ENCODE results near the gene LDLRAP1.

Gene LDLRAP1

GRCh38 chr1:25524568-25525360 is 18.6 kb upstream of the LDLRAP1 start:
- DNase-seq = no peak

- DNase-seq = no peak
Measured at GRCh38 chr1:25525361-25525688, 18.1 kb upstream of the LDLRAP1 start.

GRCh38 chr1:25526753-25527152 is 16.7 kb upstream of the LDLRAP1 start:
- no peak for DNase-seq

DNA sequence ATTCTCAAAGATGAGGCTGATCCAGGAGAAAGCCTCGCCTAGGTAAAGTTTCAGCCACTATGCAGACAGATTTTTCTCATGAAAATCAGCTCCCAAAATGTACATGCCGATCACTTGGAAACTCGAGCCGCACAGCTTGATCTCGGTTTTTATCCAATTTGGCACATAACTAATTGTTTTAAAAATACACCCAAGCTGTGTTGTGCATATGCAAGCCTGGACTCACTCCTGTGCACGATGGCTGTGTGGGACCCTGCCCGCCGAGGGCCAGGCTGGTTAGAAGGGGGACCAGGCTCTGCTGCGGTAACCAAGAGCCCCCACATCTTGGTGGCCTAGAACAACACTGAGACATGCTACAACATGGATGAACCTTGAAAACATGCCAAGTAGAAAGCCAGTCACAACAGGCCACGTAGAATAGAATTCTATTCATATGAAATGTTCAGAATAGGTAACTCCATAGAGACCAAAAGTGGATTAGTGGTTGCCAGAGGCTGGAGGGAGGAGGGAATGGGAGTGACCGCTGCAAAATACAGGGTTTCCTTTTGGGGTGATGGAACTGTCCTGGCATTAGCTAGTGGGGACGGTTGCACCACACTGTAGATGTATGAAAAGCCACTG is 16.1 kb upstream of the LDLRAP1 start:
- no peak for DNase-seq

DNA sequence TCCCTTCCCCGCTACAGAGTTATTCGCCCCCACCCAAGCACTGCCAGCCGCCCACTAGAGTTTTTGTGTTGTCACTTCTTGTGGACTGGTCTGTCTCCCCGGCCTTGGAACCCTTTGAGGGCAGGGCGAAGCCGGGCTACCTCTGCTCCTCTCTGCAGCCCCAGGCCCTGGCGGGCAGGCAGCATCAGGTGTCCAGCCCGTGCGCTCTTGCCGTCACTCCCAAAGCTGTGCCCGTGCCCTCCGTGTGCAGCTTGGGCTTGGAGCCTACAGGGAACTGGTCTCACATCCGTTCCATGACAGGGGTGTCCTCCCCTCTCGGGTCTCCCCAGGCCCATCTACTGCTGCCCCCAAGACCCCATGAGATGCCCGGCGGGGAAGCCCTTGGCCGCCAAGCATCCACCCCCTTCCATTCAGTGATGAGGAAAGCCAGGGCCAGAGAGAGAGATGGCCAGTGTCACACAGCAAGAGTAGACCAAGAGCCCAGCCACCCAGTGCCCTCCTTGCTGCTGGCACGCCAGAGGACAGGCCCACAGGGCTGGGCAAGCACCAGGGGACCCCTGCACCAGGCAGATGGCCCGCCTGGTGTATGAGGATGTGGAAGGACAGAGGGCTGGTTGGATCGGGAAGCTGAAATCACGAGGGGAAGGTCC is 15.3 kb upstream of the LDLRAP1 start:
- no peak for DNase-seq

DNA sequence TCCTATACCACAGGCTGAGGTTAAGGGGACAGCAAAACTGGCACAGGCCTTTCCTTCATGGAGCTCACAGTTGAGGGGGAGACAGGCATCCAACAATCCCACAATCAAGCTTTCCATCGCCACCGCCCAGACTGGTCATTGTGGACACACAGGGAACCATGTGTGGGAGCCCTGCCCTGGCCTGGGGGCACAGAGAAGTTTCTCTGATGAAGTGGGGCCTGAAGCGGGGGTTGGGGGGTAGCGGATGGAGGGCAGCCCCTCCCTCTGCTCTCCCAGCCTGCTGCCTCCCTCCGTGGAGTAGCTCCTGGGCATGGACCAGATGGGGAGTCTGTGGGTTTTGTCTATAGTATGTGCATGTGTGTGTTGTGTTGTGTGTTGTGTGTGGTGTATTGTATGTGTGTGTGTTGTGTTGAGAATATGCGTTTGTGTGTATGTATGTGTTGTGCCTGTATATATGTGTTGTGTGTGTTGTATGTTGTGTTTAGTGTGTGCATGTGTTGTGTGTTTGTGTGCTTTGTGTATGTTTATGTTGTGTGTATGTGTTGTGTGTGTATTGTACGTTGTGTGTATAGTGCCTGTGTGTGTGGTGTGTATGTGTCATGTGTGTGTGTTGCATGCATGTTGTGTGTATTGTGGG is 14.4 kb upstream of the LDLRAP1 start:
- DNase-seq = no peak

GRCh38 chr1:25529518-25530185 is 13.8 kb upstream of the LDLRAP1 start:
- DNase-seq = peak; percentile 40

DNA sequence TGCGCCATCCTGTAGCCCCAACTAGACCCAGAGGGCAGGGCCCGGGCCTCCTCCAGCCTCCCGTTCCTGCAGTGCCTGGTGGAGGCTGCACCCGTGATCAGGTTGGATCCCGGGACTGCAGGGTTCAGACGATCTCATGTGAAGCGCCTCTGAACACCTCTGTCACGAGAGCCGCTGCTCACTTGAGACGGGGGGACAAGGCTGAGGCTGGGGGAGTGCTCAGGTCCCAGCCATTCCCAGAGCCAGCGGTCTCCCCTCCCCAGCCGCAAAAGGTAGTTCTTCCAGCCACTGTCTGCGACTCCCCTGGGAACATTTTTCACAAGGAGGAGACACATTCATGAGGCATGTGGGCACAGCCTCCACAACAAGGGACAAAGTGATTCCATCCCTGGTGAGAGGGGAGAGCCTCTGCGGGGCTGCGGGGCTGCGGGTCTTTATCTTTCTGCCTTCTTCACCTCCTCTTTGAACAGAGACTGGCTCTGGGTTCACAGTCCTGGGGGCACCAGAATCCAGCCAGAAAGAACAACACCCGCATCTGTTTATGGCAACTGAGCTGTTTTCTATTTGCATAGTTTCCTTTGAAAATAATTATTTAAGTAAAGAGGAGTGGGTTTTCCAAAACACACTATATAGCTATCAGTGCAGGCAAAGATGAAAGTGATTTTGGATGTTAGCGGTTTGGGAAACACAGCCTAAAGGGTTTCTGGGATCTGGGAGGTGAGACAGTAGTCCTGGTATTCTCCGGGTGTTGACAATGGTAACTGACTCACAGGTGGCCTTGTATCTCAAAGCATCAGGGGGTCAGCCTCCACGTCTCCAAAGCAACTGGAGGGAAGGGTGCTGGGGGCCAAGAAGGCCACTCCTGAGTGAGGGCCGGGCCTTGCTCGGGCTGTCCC is 13.0 kb upstream of the LDLRAP1 start:
- no peak for DNase-seq

- DNase-seq = no peak
Measured at GRCh38 chr1:25531082-25531461, 12.3 kb upstream of the LDLRAP1 start.

- DNase-seq = no peak
Measured at GRCh38 chr1:25532970-25533369, 10.4 kb upstream of the LDLRAP1 start.

- no peak for DNase-seq
Measured at GRCh38 chr1:25533775-25534409, 9.5 kb upstream of the LDLRAP1 start.

DNA sequence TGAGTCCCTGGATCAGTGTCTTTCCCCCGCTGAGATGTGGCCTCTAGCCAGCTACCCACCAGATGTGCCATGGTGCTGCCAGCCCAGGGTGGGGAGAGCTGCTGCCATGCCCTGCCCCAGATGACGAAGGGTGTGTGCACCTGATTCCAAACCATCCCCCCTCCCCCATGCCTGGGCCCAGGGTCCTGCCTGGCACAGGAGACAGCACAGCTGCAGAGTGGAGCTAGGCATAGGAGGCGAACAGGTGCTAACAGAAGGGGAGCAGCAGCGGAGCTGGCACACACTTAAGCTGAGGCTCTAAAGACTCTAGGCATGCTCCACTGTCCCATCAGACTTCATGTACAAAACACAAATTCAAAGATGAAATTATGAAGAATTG is 9.0 kb upstream of the LDLRAP1 start:
- DNase-seq = no peak

GRCh38 chr1:25536124-25536523 is 7.3 kb upstream of the LDLRAP1 start:
- no peak for DNase-seq

DNA sequence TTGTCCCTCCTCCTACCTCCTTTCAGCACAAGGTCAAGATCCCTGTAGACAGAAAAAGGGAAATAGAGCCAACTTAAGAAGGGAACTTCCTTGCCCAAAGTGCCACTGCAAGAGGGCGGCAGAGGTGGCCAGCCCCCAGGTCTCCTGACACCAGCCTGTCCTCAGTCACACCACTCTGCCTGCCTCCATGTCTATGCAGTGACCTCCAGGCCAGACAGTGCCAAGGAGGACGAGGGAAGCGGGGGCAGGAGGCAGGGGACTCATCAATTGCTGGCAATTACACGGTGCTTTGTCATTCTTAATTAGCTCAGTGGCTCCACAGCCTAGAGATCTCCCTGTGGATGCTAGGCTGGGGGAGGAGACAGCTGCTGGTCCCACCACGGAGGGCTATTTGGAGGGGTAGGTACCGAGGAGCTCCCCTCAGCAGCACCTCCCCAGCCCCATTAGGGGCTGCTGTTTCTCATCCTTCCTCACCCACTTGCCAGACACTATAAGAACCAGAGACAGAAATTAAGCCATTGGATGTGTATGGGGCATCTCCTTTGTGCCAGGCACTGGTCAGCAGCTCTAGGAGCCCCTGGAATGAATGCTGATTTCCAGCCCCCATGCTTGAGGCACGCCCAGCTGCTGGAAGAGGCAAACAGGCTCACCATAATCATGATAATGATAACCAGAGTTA is 6.1 kb upstream of the LDLRAP1 start:
- no peak for DNase-seq

GRCh38 chr1:25538191-25538767 is 5.1 kb upstream of the LDLRAP1 start:
- DNase-seq = no peak

GRCh38 chr1:25540750-25541342 is 2.6 kb upstream of the LDLRAP1 start:
- peak; percentile 13 for DNase-seq

GRCh38 chr1:25541425-25541824 is 2.0 kb upstream of the LDLRAP1 start:
- DNase-seq = no peak

DNA sequence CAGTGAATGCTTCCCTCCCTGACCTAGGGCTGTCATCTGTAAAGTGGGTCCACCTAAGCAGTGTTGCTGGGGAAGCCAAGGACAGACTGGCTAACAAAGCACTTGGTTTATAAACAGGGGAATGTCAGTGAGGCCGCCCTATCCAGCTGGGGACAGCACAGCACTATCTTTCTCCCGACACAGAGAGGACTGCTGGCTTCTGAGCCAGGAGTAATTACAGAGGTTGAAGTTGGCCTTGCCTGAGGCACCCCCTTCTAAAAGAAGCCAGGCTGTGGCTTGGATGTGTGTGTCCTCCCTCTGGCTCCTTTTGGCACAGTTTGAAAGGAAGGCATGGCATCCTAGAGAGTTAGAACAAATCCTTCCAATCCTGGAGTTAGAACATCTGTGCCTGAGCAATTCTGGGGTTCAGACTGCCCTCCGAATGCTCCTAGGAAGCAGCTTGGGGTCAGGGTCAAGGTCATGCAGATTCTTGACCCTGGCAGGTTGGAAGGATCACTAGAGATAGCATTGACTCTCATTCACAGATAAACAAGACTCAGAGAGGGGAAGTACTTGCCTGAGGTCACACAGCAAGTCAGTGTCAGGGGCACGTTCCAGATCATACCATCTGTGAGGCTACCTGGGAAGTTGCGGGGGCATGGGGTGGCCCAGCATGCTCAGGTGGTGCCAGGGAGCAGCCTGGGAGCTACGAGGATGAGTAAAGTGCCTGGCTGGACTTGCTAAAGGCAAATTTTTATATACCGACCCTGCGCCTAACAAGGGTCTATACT is 1.3 kb upstream of the LDLRAP1 start:
- no peak for DNase-seq

DNA sequence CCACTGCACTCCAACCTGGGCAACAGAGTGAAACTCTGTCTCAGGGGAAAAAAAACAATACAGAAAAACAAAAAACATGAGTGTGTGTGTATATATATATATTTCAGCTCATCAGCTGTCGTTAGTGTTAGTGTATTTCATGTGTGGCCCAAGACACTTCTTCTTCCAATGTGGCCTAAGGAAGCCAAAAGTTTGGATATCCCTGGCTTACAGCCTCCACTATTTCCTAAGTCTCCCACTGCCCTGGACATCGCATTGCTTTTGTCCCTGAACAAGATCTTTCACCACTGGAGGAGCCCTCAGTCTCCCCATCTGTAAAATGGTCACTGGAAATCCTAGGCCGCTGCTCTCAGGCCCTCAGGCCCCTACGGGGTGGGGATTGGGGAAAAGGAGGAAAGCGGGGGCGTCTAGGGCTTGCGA is 391 bp upstream of the LDLRAP1 start:
- DNase-seq = no peak

All from NCI-H146 (cell line).